ENCODE results near the gene SPDEF.

DNA sequence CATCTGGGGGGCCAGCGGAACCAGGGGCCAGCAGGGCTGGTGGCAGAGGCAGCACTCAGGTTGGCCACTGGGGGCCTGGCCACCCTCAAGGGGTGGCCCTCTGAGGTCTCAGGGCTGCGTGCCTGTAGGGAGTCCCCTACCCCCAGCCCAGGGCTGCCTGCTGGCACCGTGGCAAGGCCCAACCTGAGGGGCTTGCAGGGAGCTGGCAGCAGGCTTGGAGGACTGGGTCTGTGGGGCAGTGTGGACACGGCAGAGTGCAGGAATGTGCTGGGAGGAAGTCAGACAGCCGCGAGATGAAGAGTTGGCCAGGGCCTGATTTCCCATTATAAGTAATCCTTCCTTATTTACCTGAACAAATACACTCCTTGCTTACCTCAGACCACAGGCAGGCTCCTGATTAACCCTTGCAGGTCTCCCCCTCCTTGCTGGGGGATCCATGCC lies at the start of gene SPDEF:
- TF ChIP-seq POLR2AphosphoS5 (IDR thresholded peaks at IDR 0.05; ENCODE audit: insufficient read depth in 1 of 2, low read depth in 1 of 2) (no peak), POLR2A (IDR thresholded peaks at IDR 0.05) (no peak)
- TF ChIP-seq, protein P1, sequence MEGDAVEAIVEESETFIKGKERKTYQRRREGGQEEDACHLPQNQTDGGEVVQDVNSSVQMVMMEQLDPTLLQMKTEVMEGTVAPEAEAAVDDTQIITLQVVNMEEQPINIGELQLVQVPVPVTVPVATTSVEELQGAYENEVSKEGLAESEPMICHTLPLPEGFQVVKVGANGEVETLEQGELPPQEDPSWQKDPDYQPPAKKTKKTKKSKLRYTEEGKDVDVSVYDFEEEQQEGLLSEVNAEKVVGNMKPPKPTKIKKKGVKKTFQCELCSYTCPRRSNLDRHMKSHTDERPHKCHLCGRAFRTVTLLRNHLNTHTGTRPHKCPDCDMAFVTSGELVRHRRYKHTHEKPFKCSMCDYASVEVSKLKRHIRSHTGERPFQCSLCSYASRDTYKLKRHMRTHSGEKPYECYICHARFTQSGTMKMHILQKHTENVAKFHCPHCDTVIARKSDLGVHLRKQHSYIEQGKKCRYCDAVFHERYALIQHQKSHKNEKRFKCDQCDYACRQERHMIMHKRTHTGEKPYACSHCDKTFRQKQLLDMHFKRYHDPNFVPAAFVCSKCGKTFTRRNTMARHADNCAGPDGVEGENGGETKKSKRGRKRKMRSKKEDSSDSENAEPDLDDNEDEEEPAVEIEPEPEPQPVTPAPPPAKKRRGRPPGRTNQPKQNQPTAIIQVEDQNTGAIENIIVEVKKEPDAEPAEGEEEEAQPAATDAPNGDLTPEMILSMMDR (IDR thresholded peaks at IDR 0.05): no peak

All from vagina (tissue), 2 donors.